VCaP (cell line): ENCODE measurements around the gene CAB39.
A peak's percentile ranks its signal among the peaks of the same experiment; 100 is the strongest.

Experiments
- H3K27ac ChIP-seq: fragments of 450-650 bp; 2 replicates; pipeline ENCODE4 v1.5.1; 2017
- TF ChIP-seq, protein P1 (sequence below): fragments of 450-650 bp; conservative IDR thresholded peaks from 2 replicates; pipeline ENCODE4 v1.5.1; 2017; ENCODE audit warnings: mild to moderate bottlenecking, moderate library complexity

Gene CAB39

GRCh38 chr2:230809677-230810251, 97.1 kb downstream of the CAB39 start:
- TF ChIP-seq, protein P1, sequence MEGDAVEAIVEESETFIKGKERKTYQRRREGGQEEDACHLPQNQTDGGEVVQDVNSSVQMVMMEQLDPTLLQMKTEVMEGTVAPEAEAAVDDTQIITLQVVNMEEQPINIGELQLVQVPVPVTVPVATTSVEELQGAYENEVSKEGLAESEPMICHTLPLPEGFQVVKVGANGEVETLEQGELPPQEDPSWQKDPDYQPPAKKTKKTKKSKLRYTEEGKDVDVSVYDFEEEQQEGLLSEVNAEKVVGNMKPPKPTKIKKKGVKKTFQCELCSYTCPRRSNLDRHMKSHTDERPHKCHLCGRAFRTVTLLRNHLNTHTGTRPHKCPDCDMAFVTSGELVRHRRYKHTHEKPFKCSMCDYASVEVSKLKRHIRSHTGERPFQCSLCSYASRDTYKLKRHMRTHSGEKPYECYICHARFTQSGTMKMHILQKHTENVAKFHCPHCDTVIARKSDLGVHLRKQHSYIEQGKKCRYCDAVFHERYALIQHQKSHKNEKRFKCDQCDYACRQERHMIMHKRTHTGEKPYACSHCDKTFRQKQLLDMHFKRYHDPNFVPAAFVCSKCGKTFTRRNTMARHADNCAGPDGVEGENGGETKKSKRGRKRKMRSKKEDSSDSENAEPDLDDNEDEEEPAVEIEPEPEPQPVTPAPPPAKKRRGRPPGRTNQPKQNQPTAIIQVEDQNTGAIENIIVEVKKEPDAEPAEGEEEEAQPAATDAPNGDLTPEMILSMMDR, result peak; percentile 63
- no peak overlapping the region for H3K27ac ChIP-seq

- no peak overlapping the region for H3K27ac ChIP-seq
- TF ChIP-seq, protein P1, result no peak
Measured at GRCh38 chr2:230811508-230811907, 98.9 kb downstream of the CAB39 start.

DNA sequence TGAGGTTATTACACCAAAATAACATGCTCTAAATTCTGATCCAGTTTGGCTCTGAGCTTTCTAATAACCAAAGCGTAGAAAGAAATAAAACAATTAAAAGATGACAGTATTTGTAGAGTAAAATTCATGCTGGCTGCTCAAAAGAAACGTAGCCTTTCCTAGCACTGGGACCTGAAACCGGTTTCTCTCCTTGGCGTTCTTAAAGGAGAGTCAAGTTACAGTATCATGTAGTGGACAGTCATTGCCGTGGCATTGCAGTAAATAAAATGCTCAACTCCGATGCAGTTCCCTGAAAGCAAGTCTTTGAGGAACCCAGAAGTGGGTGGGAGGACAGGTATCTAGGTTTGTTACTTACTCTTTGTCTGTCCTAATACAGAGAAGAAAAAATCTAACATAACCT, 99.4 kb downstream of the CAB39 start:
- TF ChIP-seq, protein P1, result no peak
- no peak overlapping the region for H3K27ac ChIP-seq

- H3K27ac ChIP-seq, result no peak overlapping the region
- TF ChIP-seq, protein P1, result peak; percentile 66
Measured at GRCh38 chr2:230814616-230815015, 102.0 kb downstream of the CAB39 start.

DNA sequence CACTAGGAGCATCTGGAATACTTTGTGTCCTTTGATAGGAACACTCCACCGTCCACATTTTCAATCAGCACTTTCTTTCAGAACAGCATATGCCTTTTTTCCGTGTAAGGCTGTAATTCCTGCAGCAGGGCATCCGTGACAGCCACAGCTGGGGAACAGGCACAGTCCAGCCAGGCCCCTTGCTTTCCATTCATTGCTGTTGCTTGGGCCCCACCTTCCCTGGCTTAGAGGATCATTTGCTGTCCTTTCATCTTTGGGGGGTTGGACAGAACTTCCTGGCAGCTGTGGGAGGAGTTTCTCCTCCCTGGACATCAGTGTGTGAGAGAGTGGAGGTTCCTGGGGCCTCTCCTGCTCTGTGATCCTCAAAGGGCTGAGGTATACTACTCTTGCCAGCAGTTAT, 102.4 kb downstream of the CAB39 start:
- TF ChIP-seq, protein P1, result no peak
- no peak overlapping the region for H3K27ac ChIP-seq

DNA sequence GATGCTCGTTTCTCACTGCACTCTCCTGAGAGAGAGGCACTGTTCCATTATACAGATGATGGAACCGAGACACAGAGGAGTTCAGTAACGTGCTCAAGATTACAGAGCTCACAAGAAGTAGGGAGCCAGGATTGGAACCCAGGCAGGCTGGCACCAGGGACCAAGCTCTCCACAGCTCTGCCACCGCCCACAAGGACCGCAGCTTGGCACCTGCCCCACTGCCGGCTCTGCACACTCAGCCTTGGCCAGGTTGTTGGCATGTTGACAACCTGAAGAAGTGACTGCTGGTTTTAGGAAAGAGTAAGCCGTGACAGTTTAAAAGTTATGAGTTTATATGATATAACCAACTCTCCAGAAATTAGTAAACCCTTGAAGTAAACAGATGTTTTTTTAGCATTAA, 104.1 kb downstream of the CAB39 start:
- TF ChIP-seq, protein P1, result no peak
- H3K27ac ChIP-seq, result no peak overlapping the region

DNA sequence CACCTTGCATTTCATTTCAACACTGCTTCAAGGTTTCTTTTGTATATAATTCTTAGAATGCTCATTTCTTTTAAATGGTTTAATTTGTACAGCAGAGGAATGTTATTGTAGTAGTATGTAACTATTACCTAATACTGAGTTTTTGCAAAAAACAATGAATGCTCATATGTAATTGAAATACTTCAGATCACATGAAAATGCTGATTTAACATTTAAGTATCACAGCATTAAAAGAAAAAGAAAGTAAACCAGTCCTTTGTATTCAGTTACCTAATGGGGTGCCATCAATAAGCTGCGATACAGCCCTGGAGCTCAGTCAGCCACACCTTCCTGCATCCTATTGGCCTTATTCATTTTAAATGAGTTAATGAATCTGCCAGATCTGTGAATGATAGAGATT, 106.8 kb downstream of the CAB39 start:
- H3K27ac ChIP-seq, result no peak overlapping the region
- TF ChIP-seq, protein P1, result no peak
